Heart right ventricle (tissue), 16 donors: ENCODE measurements around the gene CYS1. TPM values are rescaled to one million over a fixed set of nuclear protein-coding genes. Genes with fewer than 3 reads are reported as not detected.
A peak's percentile ranks its signal among the peaks of the same experiment; 100 is the strongest.

Experiments used
- ATAC-seq, 8 donors: fragments of 200-7000 bp; cut with Tn5 transposase; one replicate each; pipeline ENCODE4 v1.9.1; 2020; ENCODE audit warnings: mild to moderate bottlenecking in 8 of 8, moderate library complexity in 8 of 8, moderate number of reproducible peaks in 1 of 8
- DNase-seq, 2 donors: peaks; one replicate each; pipeline ENCODE4 v3.0.0-alpha.2; 2020
- H3K27ac ChIP-seq, 10 donors: fragments of 200-600 bp; sonication (generic) in 2 of 10; one replicate each; pipeline versions ENCODE4 v1.5.0 to v1.8.0; 2020 to 2022; ENCODE audit warnings: mild to moderate bottlenecking in 3 of 10
- H3K27me3 ChIP-seq, 7 donors: fragments of 200-600 bp; one replicate each; pipeline ENCODE4 v1.8.0; 2021 to 2022; ENCODE audit warnings: mild to moderate bottlenecking in 2 of 7
- H3K36me3 ChIP-seq, 9 donors: fragments of 200-600 bp; sonication (generic) in 1 of 9; one replicate each; pipeline versions ENCODE4 v1.5.0 to v1.8.0; 2020 to 2022; ENCODE audit warnings: mild to moderate bottlenecking in 2 of 9
- H3K4me1 ChIP-seq, 9 donors: fragments of 200-600 bp; sonication (generic) in 1 of 9; one replicate each; pipeline versions ENCODE4 v1.5.0 to v1.8.0; 2020 to 2022; ENCODE audit warnings: mild to moderate bottlenecking in 4 of 9
- H3K4me3 ChIP-seq, 10 donors: fragments of 200-600 bp; sonication (generic) in 2 of 10; one replicate each; pipeline versions ENCODE4 v1.5.0 to v1.8.0; 2020 to 2022; ENCODE audit warnings: mild to moderate bottlenecking in 7 of 10, moderate library complexity in 2 of 10
- H3K9me3 ChIP-seq, 11 donors: fragments of 200-600 bp in 10 of 11; sonication (generic) in 2 of 11; one replicate each; pipeline versions ENCODE4 v1.5.0 to v1.8.0; 2013 to 2022; ENCODE audit warnings: mild to moderate bottlenecking in 2 of 11, control low read depth in 1 of 11, moderate library complexity in 1 of 11
- WGBS, 2 donors: extraction: QIAGEN DNeasy Blood & Tissue Kit; methylation state at CpG; one replicate each; pipeline ENCODE4 v1.1.7; 2013; ENCODE audit warnings: inconsistent platforms in 1 of 2; 5-methylcytosine and 5-hydroxymethylcytosine counted together
- intact Hi-C, 10 donors: fragments of 100-400 bp; cut with DNase I; formaldehyde crosslinking; loops; one replicate each; pipeline versions ENCODE4 v1.11.1 to v1.14.2; 2022
- polyA plus RNA-seq, 2 donors: library from polyadenylated mRNA; stranded (reverse); fragments of 200-250 nt; gene quantifications; one replicate each; pipeline ENCODE4 v1.2.3, GENCODE V29; 2013
- total RNA-seq, 10 donors: library from RNA; stranded (reverse); fragmentation: NEBNext Ultra II Directional in 3 of 10; extraction: Animal tissue kit (Norgen Biotek cat#: 25700) in 3 of 10; gene quantifications; one replicate each; pipeline versions ENCODE4 v1.2.1 to v1.2.4, GENCODE V29; 2021 to 2023
- TF ChIP-seq, protein P1 (sequence below), 9 donors: fragments of 200-600 bp; sonication (generic) in 2 of 9; IDR thresholded peaks; one replicate each; pipeline versions ENCODE4 v1.5.0 to v1.8.0; 2021 to 2022; ENCODE audit warnings: antibody characterized with exemption in 9 of 9, mild to moderate bottlenecking in 5 of 9, moderate library complexity in 1 of 9
- donor health status: Arrhythmogenic right ventricular cardiomyopathy.
- donor health status: ischemic (EF 13 %, LVEDD 7.1; RV severe dilation, severe dysfunction).
- donor health status: healthy with polysubstance abuse.
- donor health status: DM: no; HTN: yes; CAD: no.
- donor health status: DM: no; HTN: no; CAD: no.
- donor health status: ischemic (EF 25% LVEDD 6.9; RV normal size, moderate dysfunction).
- donor health status: ischemic (EF 25% LVEDD 5.7; RV mildly dilated, moderate dysfunction).
- donor health status: healthy.
- donor health status: DM: yes; HTN: yes; CAD: no.
- donor health status: Ischemic cardiomyopathy.
- donor health status: ischemic (EF 35%, LVEDD 5.7; RV mildly dilated, moderate dysfunction).
- donor health status: nonischemic (EF 11% LVEDD 7.7; RV severe dilation, severe dysfunction).
- donor health status: DM: yes; HTN: yes; CAD: no.
- donor health status: PGD.
- donor health status: ischemic (EF 29% LVEDD 5.4; RV normal size, mild dysfunction).
- donor health status: nonischemic (EF 23%, LVEDD 6.1; RV moderate dilation, normal function).

Gene CYS1
- total and polyA plus RNA-seq, 12 donors: 0.38 to 7.2 (median 2.8) TPM

- WGBS, 2 donors: 33 to 36% methylated on average over 14 of the region's 14 CpGs
- no peak overlapping the region for H3K4me3 ChIP-seq
- DNase-seq: peak; percentile 68 to 69
- TF ChIP-seq, protein P1, sequence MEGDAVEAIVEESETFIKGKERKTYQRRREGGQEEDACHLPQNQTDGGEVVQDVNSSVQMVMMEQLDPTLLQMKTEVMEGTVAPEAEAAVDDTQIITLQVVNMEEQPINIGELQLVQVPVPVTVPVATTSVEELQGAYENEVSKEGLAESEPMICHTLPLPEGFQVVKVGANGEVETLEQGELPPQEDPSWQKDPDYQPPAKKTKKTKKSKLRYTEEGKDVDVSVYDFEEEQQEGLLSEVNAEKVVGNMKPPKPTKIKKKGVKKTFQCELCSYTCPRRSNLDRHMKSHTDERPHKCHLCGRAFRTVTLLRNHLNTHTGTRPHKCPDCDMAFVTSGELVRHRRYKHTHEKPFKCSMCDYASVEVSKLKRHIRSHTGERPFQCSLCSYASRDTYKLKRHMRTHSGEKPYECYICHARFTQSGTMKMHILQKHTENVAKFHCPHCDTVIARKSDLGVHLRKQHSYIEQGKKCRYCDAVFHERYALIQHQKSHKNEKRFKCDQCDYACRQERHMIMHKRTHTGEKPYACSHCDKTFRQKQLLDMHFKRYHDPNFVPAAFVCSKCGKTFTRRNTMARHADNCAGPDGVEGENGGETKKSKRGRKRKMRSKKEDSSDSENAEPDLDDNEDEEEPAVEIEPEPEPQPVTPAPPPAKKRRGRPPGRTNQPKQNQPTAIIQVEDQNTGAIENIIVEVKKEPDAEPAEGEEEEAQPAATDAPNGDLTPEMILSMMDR (IDR thresholded peaks at IDR 0.05): peak in 8 of 9 donors; percentile 32 to 74 (median 60)
- intact Hi-C loops: loop anchor here in 1 of 10 donors (5.0 kb wide), 1 partner anchor 49 kb away; no protein-coding TSS in a partner anchor
- no peaks in the 10 kb centered on the region for H3K36me3 ChIP-seq
- ATAC-seq: peak; percentile 70 to 87 (median 78)
- H3K27ac ChIP-seq: peak overlapping the region; percentile 0 to 96 (median 72)
- H3K27me3 ChIP-seq: no peaks in the 10 kb centered on the region
- H3K4me1 ChIP-seq: peaks cover 13 to 68% (median 59%) of the 10 kb centered on the region in 9 donors
- no peaks in the 10 kb centered on the region for H3K9me3 ChIP-seq
These were observed 43.9 kb downstream of the CYS1 start for GRCh38 chr2:10036095-10036884.

- peak; percentile 35 to 76 (median 60) for ATAC-seq
- Histone ChIP-seq H3K4me3 (no peak overlapping the region), H3K27me3 (no peaks in the 10 kb centered on the region), H3K4me1 (peaks cover 13 to 66% (median 56%) of the 10 kb centered on the region in 9 donors), H3K9me3 (no peaks in the 10 kb centered on the region), H3K36me3 (no peaks in the 10 kb centered on the region), H3K27ac (peak overlapping the region; percentile 0 to 96 (median 72))
- TF ChIP-seq, protein P1 (IDR thresholded peaks at IDR 0.05): no peak
- no peak for DNase-seq
- 47 to 57% methylated on average over 5 of the region's 5 CpGs for WGBS, 2 donors
- intact Hi-C loops: loop anchor here in 1 of 10 donors (5.0 kb wide), 1 partner anchor 48 kb away; no protein-coding TSS in a partner anchor
These were observed 44.6 kb downstream of the CYS1 start for GRCh38 chr2:10035633-10036032.

DNA sequence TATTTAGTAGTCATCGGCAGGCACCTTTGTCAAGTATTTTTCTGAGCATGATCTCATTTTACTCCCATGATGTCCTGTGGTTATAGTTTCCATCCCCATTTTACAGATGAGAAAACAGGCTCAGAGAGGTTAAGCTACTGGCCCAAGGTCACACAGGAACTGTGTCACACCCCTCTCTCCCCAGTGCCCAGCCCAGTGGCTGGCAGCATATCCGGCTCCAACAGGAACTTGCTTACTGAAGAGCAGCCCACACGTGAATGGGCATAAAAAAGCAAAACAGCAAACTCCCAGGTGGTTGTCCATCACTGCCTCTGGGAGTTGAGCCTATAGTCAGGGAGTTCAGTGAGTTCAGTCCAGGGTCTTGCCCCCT is 45.2 kb downstream of the CYS1 start:
- no peak for ATAC-seq
- intact Hi-C loops: loop anchor here in 1 of 10 donors (5.0 kb wide), 1 partner anchor 48 kb away; no protein-coding TSS in a partner anchor
- Histone ChIP-seq H3K4me1 (peaks cover 13 to 66% (median 56%) of the 10 kb centered on the region in 9 donors), H3K27ac (peak overlapping the region in 3 of 10 donors; percentile 67 to 83 (median 78)), H3K27me3 (no peaks in the 10 kb centered on the region), H3K36me3 (no peaks in the 10 kb centered on the region), H3K4me3 (no peak overlapping the region), H3K9me3 (no peaks in the 10 kb centered on the region)
- DNase-seq: no peak
- 70 to 83% methylated on average over 3 of the region's 3 CpGs for WGBS, 2 donors
- TF ChIP-seq, protein P1 (IDR thresholded peaks at IDR 0.05): no peak

DNA sequence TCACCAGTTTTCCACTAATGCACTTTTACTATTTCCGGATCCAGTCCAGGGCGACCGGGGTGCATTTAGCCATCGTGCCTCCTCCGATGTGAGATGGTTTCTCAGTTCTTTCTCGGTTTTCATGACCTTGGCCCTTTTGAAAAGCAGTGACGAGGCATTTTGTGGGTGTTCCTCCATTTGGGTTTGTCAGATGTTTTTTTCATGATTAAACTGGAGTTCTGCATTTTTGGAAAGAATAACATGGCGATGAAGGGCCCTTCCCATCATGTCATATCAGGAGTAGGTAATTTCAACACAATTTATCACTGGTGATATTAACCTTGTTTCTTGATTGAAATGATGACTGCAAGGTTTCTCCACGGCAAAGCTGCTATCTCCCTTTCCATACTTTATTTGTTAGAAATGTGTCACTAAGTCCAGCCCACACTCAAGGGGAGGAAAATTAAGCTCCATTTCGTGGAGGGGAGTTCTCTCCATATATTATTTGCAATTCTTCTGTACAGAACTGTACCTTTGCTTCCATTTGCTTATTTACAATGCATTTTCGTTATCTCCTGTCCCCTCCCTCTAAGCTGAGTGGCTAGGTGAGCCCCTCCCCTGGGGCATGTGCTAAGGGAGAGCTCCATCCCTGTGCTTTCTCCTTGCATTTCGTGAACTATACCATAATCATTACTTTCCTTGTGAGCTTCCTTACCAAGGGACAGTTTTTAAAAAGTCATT is 45.7 kb downstream of the CYS1 start:
- no peaks in the 10 kb centered on the region for H3K27me3 ChIP-seq
- H3K4me3 ChIP-seq: no peak overlapping the region
- TF ChIP-seq, protein P1 (IDR thresholded peaks at IDR 0.05): no peak
- intact Hi-C loops: loop anchor here in 1 of 10 donors (5.0 kb wide), 1 partner anchor 47 kb away; no protein-coding TSS in a partner anchor
- DNase-seq (no peak), ATAC-seq (no peak)
- peaks cover 14 to 66% (median 56%) of the 10 kb centered on the region in 9 donors for H3K4me1 ChIP-seq
- peak overlapping the region in 2 of 10 donors; percentile 67 to 83 for H3K27ac ChIP-seq
- H3K9me3 ChIP-seq: no peaks in the 10 kb centered on the region
- WGBS, 2 donors: 84% methylated on average over 12 of the region's 12 CpGs
- H3K36me3 ChIP-seq: no peaks in the 10 kb centered on the region
